ENCODE data around the gene GUCA1C.

DNA sequence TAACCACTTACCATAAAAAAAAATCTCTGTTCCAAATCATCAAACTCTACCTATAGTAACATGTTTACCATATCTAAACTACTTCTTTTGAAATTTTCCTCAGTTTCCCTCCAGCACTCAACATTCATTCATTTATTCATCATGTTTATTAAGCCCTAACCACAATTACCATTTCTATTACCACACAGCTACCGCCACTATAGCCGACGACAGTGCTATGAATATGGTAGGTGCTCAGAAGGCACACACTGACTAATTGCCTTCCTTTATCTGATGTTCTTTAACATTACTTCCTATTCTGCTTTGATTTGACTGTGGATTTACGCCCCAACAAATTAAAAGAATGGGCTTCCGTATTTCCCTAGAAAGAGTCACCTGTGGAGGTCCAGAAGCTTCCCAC lies 43.9 kb downstream of the GUCA1C start:
- TF ChIP-seq, protein P1, sequence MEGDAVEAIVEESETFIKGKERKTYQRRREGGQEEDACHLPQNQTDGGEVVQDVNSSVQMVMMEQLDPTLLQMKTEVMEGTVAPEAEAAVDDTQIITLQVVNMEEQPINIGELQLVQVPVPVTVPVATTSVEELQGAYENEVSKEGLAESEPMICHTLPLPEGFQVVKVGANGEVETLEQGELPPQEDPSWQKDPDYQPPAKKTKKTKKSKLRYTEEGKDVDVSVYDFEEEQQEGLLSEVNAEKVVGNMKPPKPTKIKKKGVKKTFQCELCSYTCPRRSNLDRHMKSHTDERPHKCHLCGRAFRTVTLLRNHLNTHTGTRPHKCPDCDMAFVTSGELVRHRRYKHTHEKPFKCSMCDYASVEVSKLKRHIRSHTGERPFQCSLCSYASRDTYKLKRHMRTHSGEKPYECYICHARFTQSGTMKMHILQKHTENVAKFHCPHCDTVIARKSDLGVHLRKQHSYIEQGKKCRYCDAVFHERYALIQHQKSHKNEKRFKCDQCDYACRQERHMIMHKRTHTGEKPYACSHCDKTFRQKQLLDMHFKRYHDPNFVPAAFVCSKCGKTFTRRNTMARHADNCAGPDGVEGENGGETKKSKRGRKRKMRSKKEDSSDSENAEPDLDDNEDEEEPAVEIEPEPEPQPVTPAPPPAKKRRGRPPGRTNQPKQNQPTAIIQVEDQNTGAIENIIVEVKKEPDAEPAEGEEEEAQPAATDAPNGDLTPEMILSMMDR (IDR thresholded peaks at IDR 0.05; ENCODE audit: low read length): no peak
- TF ChIP-seq EZH2 (optimal IDR thresholded peaks at IDR 0.05; ENCODE audit: low read depth, low read length): no peak
- TF ChIP-seq EZH2phosphoT487 (IDR thresholded peaks at IDR 0.05; ENCODE audit: low read length): no peak
